CD4-positive, CD25-positive, alpha-beta regulatory T cell (primary cell): ENCODE data around the gene STX18. TPM values are rescaled to one million over a fixed set of nuclear protein-coding genes. Genes with fewer than 3 reads are reported as not detected.
"Not testable (repeated sequence)": the region's sequence is repeated elsewhere in the genome, so short reads cannot be mapped to it uniquely, and the experiment has no call there.

Experiments
- ATAC-seq, 2 donors: fragments of 150-1000 bp; cut with Tn5 transposase; one replicate each; pipeline ENCODE4 v1.10.0; 2021; ENCODE audit warnings: low read depth in 2 of 2, moderate number of reproducible peaks in 2 of 2, moderate library complexity in 1 of 2
- DNase-seq, 3 donors: peaks; one replicate each; pipeline versions ENCODE4 v3.0.0 to v3.0.0-alpha.2; 2012 to 2022; ENCODE audit warnings: mixed read lengths in 1 of 3
- H3K27ac ChIP-seq: one replicate; pipeline ENCODE4 v1.7.0; 2013; ENCODE audit warnings: mild to moderate bottlenecking, low read length; ENCODE audit not compliant: insufficient read depth, poor library complexity, severe bottlenecking
- H3K27me3 ChIP-seq: one replicate; pipeline ENCODE4 v1.7.0; 2013; ENCODE audit warnings: low read length; ENCODE audit not compliant: control insufficient read depth, insufficient read depth
- H3K36me3 ChIP-seq: one replicate; pipeline ENCODE4 v1.7.0; 2013; ENCODE audit warnings: mild to moderate bottlenecking, low read length, moderate library complexity; ENCODE audit not compliant: control insufficient read depth, insufficient read depth
- H3K4me1 ChIP-seq: 2 replicates; pipeline ENCODE4 v1.7.0; 2013; ENCODE audit warnings: mild to moderate bottlenecking, low read length; ENCODE audit not compliant: insufficient read depth, control insufficient read depth, poor library complexity, severe bottlenecking
- H3K4me3 ChIP-seq: one replicate; pipeline ENCODE4 v1.7.0; 2013; ENCODE audit warnings: low read depth, mild to moderate bottlenecking, low read length, moderate library complexity
- H3K9me3 ChIP-seq, 2 experiments: 1 replicate in 1 of 2; 2 replicates in 1 of 2; pipeline ENCODE4 v1.7.0; 2013; ENCODE audit warnings: low read length in 2 of 2, mild to moderate bottlenecking in 1 of 2, moderate library complexity in 1 of 2; ENCODE audit not compliant: control insufficient read depth in 2 of 2
- H3K27ac Mint-ChIP-seq, 3 donors: one replicate each; pipeline ENCODE4 v1.8.0; 2020 to 2022; ENCODE audit warnings: mild to moderate bottlenecking in 3 of 3, mixed read lengths in 3 of 3, moderate library complexity in 2 of 3
- H3K27me3 Mint-ChIP-seq: one replicate; pipeline ENCODE4 v1.8.0; 2022; ENCODE audit warnings: mild to moderate bottlenecking, mixed read lengths
- H3K36me3 Mint-ChIP-seq: one replicate; pipeline ENCODE4 v1.8.0; 2020; ENCODE audit warnings: mixed read lengths
- H3K4me1 Mint-ChIP-seq, 4 donors: one replicate each; pipeline ENCODE4 v1.8.0; 2020 to 2022; ENCODE audit warnings: mixed read lengths in 4 of 4, mild to moderate bottlenecking in 1 of 4
- H3K4me3 Mint-ChIP-seq, 4 donors: one replicate each; pipeline ENCODE4 v1.8.0; 2020 to 2022; ENCODE audit warnings: mild to moderate bottlenecking in 4 of 4, mixed read lengths in 4 of 4, moderate library complexity in 3 of 4
- H3K9me3 Mint-ChIP-seq, 7 donors: one replicate each; pipeline ENCODE4 v1.8.0; 2020 to 2022; ENCODE audit warnings: mixed read lengths in 7 of 7, mild to moderate bottlenecking in 3 of 7, moderate library complexity in 2 of 7
- polyA plus RNA-seq, 4 donors: library from polyadenylated mRNA; unstranded; fragments of 300-500 nt; fragmentation: Illumina TruSeq; gene quantifications; one replicate each; pipeline ENCODE4 v1.2.3, GENCODE V29; 2021
- total RNA-seq: library from RNA; stranded (reverse); gene quantifications from one replicate; pipeline ENCODE4 v1.2.3, GENCODE V29; 2022

Gene STX18
- total and polyA plus RNA-seq, 5 donors from 2014 or later = 15.9 to 27.2 (median 23.6) TPM

- H3K4me3 ChIP-seq = no peak overlapping the region
- no peaks in the 10 kb centered on the region for H3K27me3 Mint-ChIP-seq
- no peaks in the 10 kb centered on the region for H3K36me3 ChIP-seq
- H3K27ac ChIP-seq = no peak overlapping the region
- H3K27ac Mint-ChIP-seq = peak overlapping the region in 1 of 3 donors; percentile 4
- peaks cover 10 to 29% (median 22%) of the 10 kb centered on the region in 4 donors for H3K4me1 Mint-ChIP-seq
- H3K36me3 Mint-ChIP-seq = peaks cover 11% of the 10 kb centered on the region
- H3K9me3 ChIP-seq = no peaks in the 10 kb centered on the region
- DNase-seq (no peak), ATAC-seq (no peak)
- H3K4me3 Mint-ChIP-seq = no peak overlapping the region
- H3K4me1 ChIP-seq = no peaks in the 10 kb centered on the region
- H3K27me3 ChIP-seq = no peaks in the 10 kb centered on the region
- no peaks in the 10 kb centered on the region for H3K9me3 Mint-ChIP-seq
Measured at GRCh38 chr4:4477796-4478195, 64.1 kb downstream of the STX18 start.

GRCh38 chr4:4477391-4477790, 64.5 kb downstream of the STX18 start:
- no peak for ATAC-seq
- H3K4me3 Mint-ChIP-seq = no peak overlapping the region
- peaks cover 11% of the 10 kb centered on the region for H3K36me3 Mint-ChIP-seq
- Histone ChIP-seq H3K4me1 (no peaks in the 10 kb centered on the region), H3K4me3 (no peak overlapping the region), H3K9me3 (no peaks in the 10 kb centered on the region), H3K36me3 (no peaks in the 10 kb centered on the region), H3K27ac (no peak overlapping the region), H3K27me3 (no peaks in the 10 kb centered on the region)
- DNase-seq = no peak
- peaks cover 6 to 27% (median 24%) of the 10 kb centered on the region in 4 donors for H3K4me1 Mint-ChIP-seq
- H3K27me3 Mint-ChIP-seq = no peaks in the 10 kb centered on the region
- H3K27ac Mint-ChIP-seq = no peak overlapping the region
- no peaks in the 10 kb centered on the region for H3K9me3 Mint-ChIP-seq

GRCh38 chr4:4474476-4474875, 67.4 kb downstream of the STX18 start:
- Mint-ChIP-seq H3K27me3 (no peaks in the 10 kb centered on the region), H3K9me3 (no peaks in the 10 kb centered on the region), H3K4me1 (peaks cover 0 to 25% (median 20%) of the 10 kb centered on the region in 4 donors), H3K4me3 (no peak overlapping the region), H3K36me3 (peaks cover 26% of the 10 kb centered on the region), H3K27ac (peak overlapping the region in 1 of 3 donors; percentile 43)
- no peaks in the 10 kb centered on the region for H3K4me1 ChIP-seq
- no peak for ATAC-seq
- no peak overlapping the region for H3K27ac ChIP-seq
- no peaks in the 10 kb centered on the region for H3K27me3 ChIP-seq
- H3K9me3 ChIP-seq = no peaks in the 10 kb centered on the region
- no peak overlapping the region for H3K4me3 ChIP-seq
- H3K36me3 ChIP-seq = peaks cover 16% of the 10 kb centered on the region
- no peak for DNase-seq

- H3K9me3 ChIP-seq = no peaks in the 10 kb centered on the region
- peaks cover 29% of the 10 kb centered on the region for H3K36me3 ChIP-seq
- no peaks in the 10 kb centered on the region for H3K27me3 Mint-ChIP-seq
- H3K27ac Mint-ChIP-seq = no peak overlapping the region
- H3K27ac ChIP-seq = no peak overlapping the region
- H3K4me3 Mint-ChIP-seq = no peak overlapping the region
- no peaks in the 10 kb centered on the region for H3K27me3 ChIP-seq
- DNase-seq (no peak), ATAC-seq (no peak)
- H3K36me3 Mint-ChIP-seq = peaks cover 35% of the 10 kb centered on the region
- no peak overlapping the region for H3K4me3 ChIP-seq
- H3K9me3 Mint-ChIP-seq = no peaks in the 10 kb centered on the region
- peaks cover 5 to 19% (median 15%) of the 10 kb centered on the region in 4 donors for H3K4me1 Mint-ChIP-seq
- no peaks in the 10 kb centered on the region for H3K4me1 ChIP-seq
Measured at GRCh38 chr4:4472344-4472958, 69.4 kb downstream of the STX18 start.

GRCh38 chr4:4471195-4471594, 70.7 kb downstream of the STX18 start:
- Histone ChIP-seq H3K36me3 (peaks cover 33% of the 10 kb centered on the region), H3K27me3 (no peaks in the 10 kb centered on the region), H3K4me1 (no peaks in the 10 kb centered on the region), H3K9me3 (no peaks in the 10 kb centered on the region), H3K27ac (no peak overlapping the region), H3K4me3 (no peak overlapping the region)
- Mint-ChIP-seq H3K27me3 (no peaks in the 10 kb centered on the region), H3K4me3 (no peak overlapping the region), H3K27ac (peak overlapping the region in 1 of 3 donors; percentile 2), H3K4me1 (peaks cover 5 to 20% (median 12%) of the 10 kb centered on the region in 4 donors), H3K36me3 (peaks cover 44% of the 10 kb centered on the region), H3K9me3 (peaks cover 0 to 2% (median 0%) of the 10 kb centered on the region in 7 donors)
- DNase-seq (no peak), ATAC-seq (no peak)

- H3K27ac Mint-ChIP-seq = no peak overlapping the region
- H3K4me1 Mint-ChIP-seq = peaks cover 5 to 20% (median 14%) of the 10 kb centered on the region in 4 donors
- Histone ChIP-seq H3K4me3 (no peak overlapping the region), H3K4me1 (no peaks in the 10 kb centered on the region), H3K36me3 (peaks cover 38% of the 10 kb centered on the region), H3K9me3 (no peaks in the 10 kb centered on the region), H3K27me3 (no peaks in the 10 kb centered on the region), H3K27ac (no peak overlapping the region)
- DNase-seq (no peak), ATAC-seq (no peak)
- no peak overlapping the region for H3K4me3 Mint-ChIP-seq
- H3K36me3 Mint-ChIP-seq = peaks cover 54% of the 10 kb centered on the region
- peaks cover 0 to 3% (median 0%) of the 10 kb centered on the region in 7 donors for H3K9me3 Mint-ChIP-seq
- no peaks in the 10 kb centered on the region for H3K27me3 Mint-ChIP-seq
Measured at GRCh38 chr4:4470208-4470607, 71.6 kb downstream of the STX18 start.

- H3K9me3 ChIP-seq, DNase-seq, H3K4me3 ChIP-seq, H3K27me3 ChIP-seq, ATAC-seq, H3K4me3 Mint-ChIP-seq, H3K27me3 Mint-ChIP-seq, H3K27ac ChIP-seq, H3K9me3 Mint-ChIP-seq: not testable (repeated sequence)
- H3K4me1 Mint-ChIP-seq = peaks cover 26 to 47% (median 28%) of the 10 kb centered on the region in 4 donors
- peak overlapping the region in 2 of 3 donors; percentile 20 to 33 for H3K27ac Mint-ChIP-seq
- Histone ChIP-seq H3K4me1 (peaks cover 30% of the 10 kb centered on the region), H3K36me3 (peaks cover 34% of the 10 kb centered on the region)
- peaks cover 54% of the 10 kb centered on the region for H3K36me3 Mint-ChIP-seq
Measured at GRCh38 chr4:4465238-4465637, 76.6 kb downstream of the STX18 start.

- Histone ChIP-seq H3K27ac (peak overlapping the region; percentile 70), H3K4me1 (peaks cover 30% of the 10 kb centered on the region), H3K27me3 (no peaks in the 10 kb centered on the region), H3K9me3 (no peaks in the 10 kb centered on the region), H3K36me3 (peaks cover 27% of the 10 kb centered on the region), H3K4me3 (peak overlapping the region; percentile 19)
- H3K27me3 Mint-ChIP-seq = no peaks in the 10 kb centered on the region
- ATAC-seq (peak; percentile 29 to 48), DNase-seq (peak in 2 of 3 donors; percentile 12 to 59)
- peaks cover 57% of the 10 kb centered on the region for H3K36me3 Mint-ChIP-seq
- peaks cover 29 to 52% (median 31%) of the 10 kb centered on the region in 4 donors for H3K4me1 Mint-ChIP-seq
- H3K27ac Mint-ChIP-seq = peak overlapping the region; percentile 75 to 99 (median 93)
- H3K4me3 Mint-ChIP-seq = peak overlapping the region; percentile 50 to 82 (median 63)
- H3K9me3 Mint-ChIP-seq = peaks cover 0 to 4% (median 0%) of the 10 kb centered on the region in 7 donors
Measured at GRCh38 chr4:4462970-4463369, 78.9 kb downstream of the STX18 start.
